ENCODE results near the gene PAK2.
A peak's percentile ranks its signal among the peaks of the same experiment; 100 is the strongest.
"Not testable (repeated sequence)": the region's sequence is repeated elsewhere in the genome, so short reads cannot be mapped to it uniquely, and the experiment has no call there.

Gene PAK2

GRCh38 chr3:196790636-196791035 is 51.0 kb downstream of the PAK2 start:
- DNase-seq, result no peak

- no peak for DNase-seq
Measured at GRCh38 chr3:196792771-196793170, 53.1 kb downstream of the PAK2 start.

DNA sequence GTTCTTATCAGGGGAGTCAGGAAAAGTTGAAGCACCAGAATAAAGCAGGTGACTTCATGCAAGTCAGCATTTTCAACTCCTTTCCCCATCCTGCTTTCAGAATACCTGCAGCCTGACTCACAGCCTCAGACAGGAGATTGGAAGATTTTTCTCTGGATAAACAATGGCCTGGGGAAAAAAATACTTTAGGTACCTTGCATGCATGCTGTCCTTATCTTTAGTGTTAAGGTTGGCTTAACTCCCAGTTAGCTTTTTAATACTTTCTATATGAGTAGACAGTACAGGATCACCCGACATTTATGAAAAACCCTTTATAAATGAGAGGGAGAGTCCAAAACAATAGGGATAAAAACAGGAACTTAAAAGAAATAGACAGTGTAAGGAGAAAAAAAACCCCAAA is 53.6 kb downstream of the PAK2 start:
- no peak for DNase-seq

DNA sequence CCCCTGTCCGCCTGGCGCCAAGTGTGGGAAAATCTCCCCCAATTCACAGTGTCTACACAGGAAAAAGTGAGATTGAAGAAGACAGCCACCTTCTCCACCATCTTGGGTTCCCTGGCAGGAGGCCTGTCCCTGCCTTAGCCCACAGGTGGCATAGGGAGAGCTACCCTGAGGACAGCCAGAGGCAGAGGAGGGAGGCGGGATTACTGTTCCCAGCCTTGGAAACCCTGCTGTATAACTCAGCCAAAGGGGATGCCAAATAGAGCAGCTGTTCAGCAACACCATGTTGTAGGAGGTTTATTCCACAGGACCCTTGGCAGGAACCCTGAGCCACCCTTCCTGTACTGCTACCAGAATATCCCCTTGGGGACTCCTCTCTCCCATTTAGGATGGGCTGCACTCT is 54.8 kb downstream of the PAK2 start:
- DNase-seq, result no peak

DNA sequence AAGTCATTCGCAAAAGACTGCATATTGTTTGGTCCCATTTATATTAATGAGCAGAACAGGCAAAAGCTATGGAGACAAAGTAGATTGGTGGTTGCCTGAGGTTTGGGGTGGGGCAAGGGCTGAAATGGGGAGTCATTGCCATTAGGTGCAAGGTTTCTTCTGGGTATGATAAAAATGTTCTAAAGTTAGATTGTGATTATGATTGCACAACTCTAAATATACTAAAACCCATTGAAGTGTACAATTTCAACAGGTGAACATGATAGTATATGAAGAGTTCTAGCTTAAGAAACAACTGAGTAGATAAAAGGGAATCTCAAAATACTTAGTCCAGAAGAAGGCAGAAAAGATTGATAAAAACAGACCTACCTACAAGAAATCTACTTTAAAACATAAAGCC is 56.7 kb downstream of the PAK2 start:
- no peak for DNase-seq

DNA sequence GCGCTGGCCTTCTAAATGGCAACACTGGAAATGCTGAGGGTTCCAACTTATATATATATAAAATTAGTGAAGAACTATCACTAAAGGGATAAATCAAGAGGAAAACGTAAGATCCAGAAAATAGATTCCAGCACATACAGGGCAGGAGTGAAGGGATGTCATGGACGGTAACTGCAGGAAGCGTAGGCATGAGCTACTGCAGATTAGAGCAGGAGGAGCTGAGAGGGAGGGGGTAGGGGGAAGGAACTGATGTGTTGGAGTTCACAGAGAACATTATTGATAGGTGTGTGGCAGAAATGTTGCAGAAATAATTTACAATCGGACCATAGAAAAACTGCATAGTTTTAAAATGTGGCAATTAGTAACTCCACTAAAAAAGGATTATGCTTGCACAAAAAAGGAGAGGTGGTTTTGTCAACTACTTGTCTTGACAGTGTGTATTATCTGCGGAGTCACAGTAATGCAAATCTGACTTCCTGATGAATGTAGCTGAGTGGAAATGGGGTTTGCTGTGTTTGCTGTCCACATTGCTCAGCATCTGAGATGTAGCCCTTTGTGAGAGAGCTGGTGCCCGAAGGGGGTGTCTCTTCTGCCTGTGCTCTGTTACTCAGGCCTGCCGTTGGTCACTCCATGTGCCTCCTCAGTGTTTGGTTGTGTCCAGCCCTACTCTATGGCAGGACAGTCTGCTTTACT is 61.2 kb downstream of the PAK2 start:
- DNase-seq, result no peak

DNA sequence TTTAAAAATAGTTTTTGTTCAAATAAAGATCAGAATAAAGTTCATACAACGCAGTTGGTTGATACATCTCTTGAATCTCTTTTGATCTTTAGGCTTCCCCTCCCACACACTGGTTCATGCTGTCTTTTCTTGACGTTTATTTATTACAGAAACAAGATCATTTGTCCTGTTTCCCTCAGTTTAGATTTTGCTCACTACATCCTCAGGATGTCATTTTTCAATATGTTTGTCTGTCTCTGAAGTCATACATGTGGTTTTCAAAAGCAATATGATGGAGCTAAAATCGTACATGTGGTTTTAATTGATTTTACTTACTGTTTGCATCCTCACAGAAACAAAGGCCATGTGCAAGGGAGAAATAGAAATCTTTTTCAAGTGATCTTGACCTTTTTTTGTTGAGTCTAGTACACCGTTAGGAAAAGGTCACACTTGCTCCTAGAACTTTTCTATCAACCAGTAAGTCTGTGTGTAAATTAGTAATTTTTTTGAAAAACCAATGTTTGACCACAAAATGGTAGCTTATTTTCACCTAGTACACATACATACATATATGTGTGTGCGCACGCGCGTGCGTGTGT is 64.3 kb downstream of the PAK2 start:
- DNase-seq, result no peak

DNA sequence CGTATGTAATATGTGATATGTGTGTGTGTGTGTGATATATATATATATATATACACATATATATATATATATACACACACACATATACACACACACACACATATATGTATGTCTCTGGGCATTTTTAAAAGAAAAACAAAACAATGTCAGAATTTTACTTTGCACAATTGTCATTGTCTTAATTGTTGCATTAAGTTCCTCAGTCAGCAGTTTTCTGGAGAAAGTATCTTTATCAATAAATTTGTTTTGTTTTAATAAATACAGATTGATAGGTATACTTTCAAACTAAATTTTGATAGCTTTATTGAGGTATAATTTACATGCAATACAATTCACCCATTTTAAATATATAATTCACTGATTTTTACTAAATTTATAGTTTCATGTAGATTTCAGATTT is 65.1 kb downstream of the PAK2 start:
- DNase-seq, result no peak

DNA sequence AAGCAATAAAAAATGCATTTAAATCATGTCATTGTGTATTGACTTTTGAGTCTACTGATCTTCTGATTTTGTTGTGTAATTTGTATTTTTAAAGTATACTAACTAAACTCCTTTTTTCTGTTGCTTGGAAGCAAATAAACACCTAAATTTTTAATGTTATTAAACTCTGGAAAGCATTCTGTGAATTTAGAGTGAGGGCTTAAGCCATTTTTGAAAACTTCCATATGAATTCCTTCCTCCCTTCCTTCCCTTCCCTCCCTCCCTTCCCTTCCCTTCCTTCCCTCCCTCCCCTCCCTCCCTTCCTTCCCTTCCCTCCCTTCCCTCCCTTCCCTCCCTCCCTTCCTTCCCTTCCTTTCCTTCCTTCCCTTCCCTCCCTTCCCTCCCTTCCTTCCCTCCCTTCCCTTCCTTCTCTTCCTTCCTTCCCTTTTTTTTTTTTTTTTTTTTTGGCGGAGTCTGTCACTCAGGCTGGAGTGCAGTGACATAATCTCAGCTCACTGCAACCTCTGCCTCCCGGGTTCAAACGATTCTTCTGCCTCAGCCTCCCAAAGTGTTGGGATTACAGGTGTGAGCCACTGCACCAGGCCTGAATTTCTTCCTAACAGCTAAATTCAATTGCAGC is 71.4 kb downstream of the PAK2 start:
- DNase-seq, result no peak

DNA sequence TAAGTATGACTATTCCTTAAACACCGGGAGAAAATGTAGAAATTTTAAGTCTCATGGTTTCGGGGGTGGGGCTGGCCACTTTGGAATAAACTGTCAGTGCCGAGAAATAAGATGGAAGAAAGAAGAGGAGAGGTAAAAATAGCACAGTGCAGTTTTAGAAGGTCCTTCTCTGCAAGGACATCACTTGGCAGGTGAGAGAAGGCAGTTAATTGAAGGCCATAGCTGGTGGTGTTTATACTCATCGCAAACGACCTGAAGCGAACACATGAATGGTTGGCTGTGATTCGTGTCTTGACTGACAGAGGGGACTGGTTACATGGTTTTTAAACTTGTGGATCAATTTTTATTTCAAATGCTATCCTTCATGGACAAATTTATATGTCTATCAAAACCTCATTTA is 73.2 kb downstream of the PAK2 start:
- DNase-seq, result no peak

- DNase-seq, result no peak
Measured at GRCh38 chr3:196813903-196814302, 74.2 kb downstream of the PAK2 start.

- DNase-seq, result no peak
Measured at GRCh38 chr3:196821806-196822355, 82.2 kb downstream of the PAK2 start.

DNA sequence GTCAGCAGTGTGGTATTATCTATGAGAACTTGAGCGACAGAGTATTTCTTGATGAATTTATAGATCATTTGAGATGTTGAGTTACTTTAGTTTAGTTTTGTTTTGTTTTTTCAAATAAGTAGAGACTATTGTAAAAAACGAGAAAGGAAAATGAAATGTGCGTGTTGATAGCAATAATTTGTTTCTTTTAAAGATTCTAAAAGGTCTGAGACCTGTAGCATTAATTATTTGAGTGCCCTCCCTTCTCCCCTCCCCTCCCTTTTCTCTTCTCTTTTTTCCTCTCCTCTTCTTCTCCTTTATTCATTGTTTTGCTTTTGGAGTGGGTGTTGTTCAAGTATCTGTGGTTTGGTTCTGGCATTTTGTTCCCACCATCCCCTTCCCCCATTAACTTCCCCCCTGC is 90.0 kb downstream of the PAK2 start:
- not testable (repeated sequence) for DNase-seq

DNA sequence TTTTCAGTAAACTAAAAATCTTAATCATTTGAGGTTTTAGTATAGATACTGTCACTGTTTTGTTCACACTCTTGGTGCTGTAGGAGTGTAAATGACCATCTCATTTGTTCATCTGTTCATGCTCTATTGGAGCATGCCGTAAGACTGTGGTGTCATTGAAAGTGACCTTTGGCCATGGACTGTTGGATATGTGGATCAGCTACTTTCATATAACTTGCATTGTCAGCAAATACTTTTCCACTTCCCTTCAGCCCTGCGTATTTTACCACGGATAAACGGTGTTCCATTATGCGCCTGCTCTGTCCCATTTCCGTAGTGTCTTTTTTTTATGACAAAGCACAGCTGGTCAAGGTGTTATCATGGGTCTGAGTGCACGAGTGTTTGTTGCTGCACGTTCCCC is 95.4 kb downstream of the PAK2 start:
- no peak for DNase-seq

DNA sequence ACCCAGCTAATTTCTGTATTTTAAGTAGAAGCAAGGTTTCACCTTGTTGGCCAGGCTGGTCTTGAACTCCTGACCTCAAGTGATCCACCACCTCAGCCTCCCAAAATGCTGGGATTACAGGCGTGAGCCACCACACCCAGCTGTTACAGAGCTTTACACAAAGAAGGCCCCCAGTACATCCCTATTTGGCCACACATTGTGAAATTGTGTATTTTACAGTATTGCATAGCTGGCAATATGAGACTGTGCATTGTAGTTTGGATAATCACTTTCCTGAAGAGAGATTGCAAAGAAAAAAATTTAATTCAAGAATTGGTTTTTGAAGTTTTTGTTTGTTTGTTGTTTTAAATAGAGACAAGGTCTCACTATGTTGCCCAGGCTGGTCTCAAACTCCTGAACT is 97.0 kb downstream of the PAK2 start:
- DNase-seq, result not testable (repeated sequence)

DNA sequence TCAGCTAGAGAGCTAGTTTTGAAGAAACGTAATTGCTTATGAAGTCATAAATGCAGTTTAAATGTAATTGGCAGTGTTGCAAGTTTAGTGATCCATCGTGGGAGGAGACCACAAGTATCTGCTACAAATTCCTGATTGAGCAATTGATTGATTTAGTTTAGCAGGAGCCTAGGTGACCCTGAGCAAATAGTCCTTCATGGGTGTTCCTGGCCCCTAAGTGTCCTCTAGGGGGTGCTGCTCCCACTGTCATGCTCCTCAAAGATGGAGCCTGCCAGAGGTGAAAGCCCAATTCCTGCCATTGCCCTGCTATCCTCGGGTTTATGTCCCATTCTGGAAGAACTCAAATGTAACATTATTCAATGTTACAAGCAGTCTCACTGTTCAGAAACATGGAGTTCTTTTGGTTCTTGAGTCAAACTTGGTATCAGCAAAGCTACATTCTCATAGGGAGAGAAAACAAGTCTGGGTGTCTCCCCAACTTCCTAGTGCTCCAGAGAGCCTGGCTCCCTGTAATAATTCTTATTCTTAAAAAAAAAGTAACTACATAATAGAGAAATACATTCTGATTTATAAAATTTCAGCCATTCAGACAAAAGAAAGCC is 98.3 kb downstream of the PAK2 start:
- DNase-seq, result peak; percentile 63

DNA sequence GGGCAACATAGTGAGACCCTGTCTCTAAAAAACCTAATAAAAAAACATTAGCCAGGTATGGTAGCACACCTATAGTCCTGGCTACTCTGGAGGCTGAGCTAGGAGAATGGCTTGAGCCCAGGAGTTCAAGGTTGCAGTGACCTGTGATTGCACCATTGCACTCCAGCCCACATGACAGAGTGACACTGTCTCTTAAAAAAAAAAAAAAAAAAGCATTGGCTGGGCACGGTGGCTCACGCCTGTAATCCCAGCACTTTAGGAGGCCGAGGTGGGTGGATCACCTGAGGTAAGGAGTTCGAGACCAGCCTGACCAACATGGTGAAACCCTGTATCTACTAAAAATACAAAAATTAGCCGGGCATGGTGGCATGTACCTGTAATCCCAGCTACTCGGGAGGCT is 99.7 kb downstream of the PAK2 start:
- DNase-seq, result not testable (repeated sequence)

GRCh38 chr3:196842567-196843434 is 103.1 kb downstream of the PAK2 start:
- DNase-seq, result no peak

- DNase-seq, result no peak
Measured at GRCh38 chr3:196843435-196844110, 103.9 kb downstream of the PAK2 start.

GRCh38 chr3:196844235-196845219 is 104.9 kb downstream of the PAK2 start:
- not testable (repeated sequence) for DNase-seq

DNA sequence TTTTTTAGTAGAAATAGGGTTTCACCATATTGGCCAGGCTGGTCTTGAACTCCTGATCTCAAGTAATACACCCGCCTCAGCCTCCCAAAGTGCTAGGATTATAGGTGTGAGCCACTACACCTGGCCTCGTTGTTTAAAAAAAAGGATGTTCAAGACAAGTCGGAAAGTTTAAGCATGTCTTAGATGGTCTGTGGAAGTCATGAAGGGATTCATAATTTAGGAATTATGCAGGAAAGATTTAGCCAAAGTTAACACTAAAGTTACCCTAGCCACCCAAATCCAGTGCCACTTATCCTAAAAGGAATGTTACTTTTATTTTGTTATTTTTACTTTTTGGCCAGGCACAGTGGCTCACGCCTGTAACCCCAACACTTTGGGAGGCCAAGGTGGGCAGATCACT is 108.7 kb downstream of the PAK2 start:
- not testable (repeated sequence) for DNase-seq
